GM12874 (cell line): ENCODE measurements around the gene RERE.

Source experiments
- CTCF ChIP-seq: IDR thresholded peaks from 2 replicates; pipeline ENCODE4 v1.5.1; 2011; ENCODE audit warnings: low read depth, mild to moderate bottlenecking, control low read depth, low read length, moderate library complexity; ENCODE audit not compliant: insufficient read depth

The RERE gene

GRCh38 chr1:8422510-8423268 is 394.8 kb downstream of the RERE start:
- TF ChIP-seq CTCF: no peak

GRCh38 chr1:8421721-8422120 is 395.7 kb downstream of the RERE start:
- no peak for TF ChIP-seq CTCF

- no peak for TF ChIP-seq CTCF
Observed at GRCh38 chr1:8420318-8420717, 397.1 kb downstream of the RERE start.

- TF ChIP-seq CTCF: no peak
Observed at GRCh38 chr1:8419861-8420260, 397.6 kb downstream of the RERE start.

GRCh38 chr1:8419172-8419571 is 398.3 kb downstream of the RERE start:
- TF ChIP-seq CTCF: no peak

GRCh38 chr1:8418301-8418700 is 399.1 kb downstream of the RERE start:
- TF ChIP-seq CTCF: no peak

- no peak for TF ChIP-seq CTCF
Observed at GRCh38 chr1:8417625-8418024, 399.8 kb downstream of the RERE start.

GRCh38 chr1:8416881-8417280 is 400.6 kb downstream of the RERE start:
- TF ChIP-seq CTCF: no peak
